ENCODE results near the gene SPAG7.

Gene SPAG7

DNA sequence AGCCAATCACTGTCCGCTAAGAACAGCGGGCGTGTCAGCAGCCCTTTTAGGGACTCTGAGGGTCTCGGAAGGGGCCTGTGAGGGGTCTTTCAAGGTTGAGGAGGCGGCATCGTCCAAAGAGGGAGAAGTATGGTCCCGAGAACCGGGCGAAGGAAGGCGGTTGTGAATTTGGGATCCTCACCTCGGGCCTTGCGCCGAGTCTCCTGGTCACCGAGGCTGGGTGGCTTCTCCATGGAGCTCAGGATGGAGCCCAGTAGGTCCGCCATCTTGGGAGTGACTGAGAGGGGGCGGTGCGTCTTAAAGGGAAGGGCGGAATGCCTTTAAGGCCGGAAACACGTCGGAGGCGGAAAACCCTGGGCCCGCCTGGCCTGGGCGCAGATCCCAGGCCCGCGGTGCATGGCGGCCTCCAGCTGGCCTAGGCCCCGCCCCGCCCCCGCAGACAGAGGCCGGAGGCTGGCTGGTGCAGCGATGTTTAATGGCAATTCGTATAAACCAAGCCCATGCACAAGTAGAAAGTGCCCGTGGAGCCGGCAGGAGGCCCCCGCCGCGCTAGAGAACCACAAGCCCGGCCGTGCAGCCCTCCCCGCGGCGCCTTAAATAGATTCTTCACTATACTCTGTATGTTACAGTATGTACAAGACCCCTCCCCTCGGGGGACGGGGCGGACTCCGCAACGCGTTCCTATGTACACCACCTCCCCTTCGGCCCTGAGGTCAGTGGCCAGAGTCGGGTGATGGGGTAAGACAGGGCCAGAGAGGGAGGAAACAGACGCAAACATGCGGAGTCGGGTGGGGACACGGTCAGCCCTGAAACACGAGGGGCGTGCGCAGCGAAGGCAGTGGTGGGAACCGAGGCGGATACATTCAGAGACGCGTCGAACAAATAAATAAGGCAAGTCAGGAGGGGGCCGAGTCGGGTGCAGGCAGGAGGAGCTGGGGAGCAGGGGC is at the start of gene SPAG7 (continued):
- TF ChIP-seq, protein P1, sequence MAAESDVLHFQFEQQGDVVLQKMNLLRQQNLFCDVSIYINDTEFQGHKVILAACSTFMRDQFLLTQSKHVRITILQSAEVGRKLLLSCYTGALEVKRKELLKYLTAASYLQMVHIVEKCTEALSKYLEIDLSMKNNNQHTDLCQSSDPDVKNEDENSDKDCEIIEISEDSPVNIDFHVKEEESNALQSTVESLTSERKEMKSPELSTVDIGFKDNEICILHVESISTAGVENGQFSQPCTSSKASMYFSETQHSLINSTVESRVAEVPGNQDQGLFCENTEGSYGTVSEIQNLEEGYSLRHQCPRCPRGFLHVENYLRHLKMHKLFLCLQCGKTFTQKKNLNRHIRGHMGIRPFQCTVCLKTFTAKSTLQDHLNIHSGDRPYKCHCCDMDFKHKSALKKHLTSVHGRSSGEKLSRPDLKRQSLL (tag by site-specific recombination; IDR thresholded peaks at IDR 0.05), result no peak
- TF ChIP-seq, protein P2, sequence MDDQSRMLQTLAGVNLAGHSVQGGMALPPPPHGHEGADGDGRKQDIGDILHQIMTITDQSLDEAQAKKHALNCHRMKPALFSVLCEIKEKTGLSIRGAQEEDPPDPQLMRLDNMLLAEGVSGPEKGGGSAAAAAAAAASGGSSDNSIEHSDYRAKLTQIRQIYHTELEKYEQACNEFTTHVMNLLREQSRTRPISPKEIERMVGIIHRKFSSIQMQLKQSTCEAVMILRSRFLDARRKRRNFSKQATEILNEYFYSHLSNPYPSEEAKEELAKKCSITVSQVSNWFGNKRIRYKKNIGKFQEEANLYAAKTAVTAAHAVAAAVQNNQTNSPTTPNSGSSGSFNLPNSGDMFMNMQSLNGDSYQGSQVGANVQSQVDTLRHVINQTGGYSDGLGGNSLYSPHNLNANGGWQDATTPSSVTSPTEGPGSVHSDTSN (CRISPR knock-in tag; IDR thresholded peaks at IDR 0.05), result no peak
- TF ChIP-seq KLF8 (tag by site-specific recombination; IDR thresholded peaks at IDR 0.05), result peak; percentile 90
- TF ChIP-seq ZNF747 (tag by site-specific recombination; IDR thresholded peaks at IDR 0.05), result no peak
- no peak for TF ChIP-seq TCF7L2 (IDR thresholded peaks at IDR 0.05; ENCODE audit: borderline replicate concordance, low read depth, low read length)
- TF ChIP-seq ZFP41 (tag by site-specific recombination; IDR thresholded peaks at IDR 0.05; ENCODE audit: borderline replicate concordance), result no peak
- peak; percentile 42; the same call in 1 of the 2 replicates for TF ChIP-seq ZEB2 (tag by site-specific recombination; IDR thresholded peaks at IDR 0.05)

DNA sequence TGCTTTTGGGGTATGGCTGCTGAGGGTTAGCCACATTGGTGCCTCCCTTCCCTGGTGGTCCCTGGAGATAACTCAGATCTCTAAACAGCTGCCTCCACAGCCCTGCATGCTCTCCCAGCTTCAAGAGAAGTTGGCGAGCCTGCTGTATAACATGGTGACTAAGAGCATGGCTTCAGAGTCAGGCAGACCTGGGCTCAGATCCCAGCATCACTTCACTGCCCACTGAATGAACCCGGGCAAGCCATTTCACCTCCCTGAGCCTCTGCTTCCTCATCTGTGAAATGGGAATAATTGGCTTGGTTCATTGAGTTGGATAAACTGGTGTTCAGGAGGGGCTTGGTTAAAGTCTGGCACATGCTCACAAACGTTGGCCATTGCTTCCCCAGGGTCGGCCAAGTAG is 46.7 kb upstream of the SPAG7 start:
- H3K4me1 ChIP-seq (ENCODE audit: control insufficient read depth, insufficient read depth, low read length), result no peaks in the 10 kb centered on the region
- ChIA-PET POLR2A (interaction anchor here (0.6 kb wide), 1 partner anchor 68 kb away, joined by 3 read pairs; no protein-coding TSS in a partner anchor), CTCF (interaction anchor here (0.6 kb wide), 1 partner anchor 177 kb away, joined by 3 read pairs; the partner anchor contains the start of gene ZNF594)
- H3K4me3 ChIP-seq (ENCODE audit: low read depth, low read length), result no peak overlapping the region
- H3K36me3 ChIP-seq (ENCODE audit: control insufficient read depth in 2 of 2, insufficient read depth in 1 of 2, low read length in 2 of 2), result peaks cover 26 to 77% of the 10 kb centered on the region in 2 experiments
- H3K27ac ChIP-seq (ENCODE audit: extremely low read depth, low read depth, low read length), result no peak overlapping the region
- TF ChIP-seq ZNF24 (tag by site-specific recombination; IDR thresholded peaks at IDR 0.05), result no peak
- TF ChIP-seq, protein P3, sequence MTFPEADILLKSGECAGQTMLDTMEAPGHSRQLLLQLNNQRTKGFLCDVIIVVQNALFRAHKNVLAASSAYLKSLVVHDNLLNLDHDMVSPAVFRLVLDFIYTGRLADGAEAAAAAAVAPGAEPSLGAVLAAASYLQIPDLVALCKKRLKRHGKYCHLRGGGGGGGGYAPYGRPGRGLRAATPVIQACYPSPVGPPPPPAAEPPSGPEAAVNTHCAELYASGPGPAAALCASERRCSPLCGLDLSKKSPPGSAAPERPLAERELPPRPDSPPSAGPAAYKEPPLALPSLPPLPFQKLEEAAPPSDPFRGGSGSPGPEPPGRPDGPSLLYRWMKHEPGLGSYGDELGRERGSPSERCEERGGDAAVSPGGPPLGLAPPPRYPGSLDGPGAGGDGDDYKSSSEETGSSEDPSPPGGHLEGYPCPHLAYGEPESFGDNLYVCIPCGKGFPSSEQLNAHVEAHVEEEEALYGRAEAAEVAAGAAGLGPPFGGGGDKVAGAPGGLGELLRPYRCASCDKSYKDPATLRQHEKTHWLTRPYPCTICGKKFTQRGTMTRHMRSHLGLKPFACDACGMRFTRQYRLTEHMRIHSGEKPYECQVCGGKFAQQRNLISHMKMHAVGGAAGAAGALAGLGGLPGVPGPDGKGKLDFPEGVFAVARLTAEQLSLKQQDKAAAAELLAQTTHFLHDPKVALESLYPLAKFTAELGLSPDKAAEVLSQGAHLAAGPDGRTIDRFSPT (tag by site-specific recombination; IDR thresholded peaks at IDR 0.05), result no peak
- TF ChIP-seq TCF7L2 (IDR thresholded peaks at IDR 0.05; ENCODE audit: borderline replicate concordance, low read depth, low read length), result no peak
- no peak for TF ChIP-seq ZNF677 (tag by site-specific recombination; IDR thresholded peaks at IDR 0.05)
- no peak for TF ChIP-seq ZBTB21 (tag by site-specific recombination; IDR thresholded peaks at IDR 0.05)
- TF ChIP-seq ZSCAN30 (tag by site-specific recombination; IDR thresholded peaks at IDR 0.05), result no peak
- TF ChIP-seq, protein P4, sequence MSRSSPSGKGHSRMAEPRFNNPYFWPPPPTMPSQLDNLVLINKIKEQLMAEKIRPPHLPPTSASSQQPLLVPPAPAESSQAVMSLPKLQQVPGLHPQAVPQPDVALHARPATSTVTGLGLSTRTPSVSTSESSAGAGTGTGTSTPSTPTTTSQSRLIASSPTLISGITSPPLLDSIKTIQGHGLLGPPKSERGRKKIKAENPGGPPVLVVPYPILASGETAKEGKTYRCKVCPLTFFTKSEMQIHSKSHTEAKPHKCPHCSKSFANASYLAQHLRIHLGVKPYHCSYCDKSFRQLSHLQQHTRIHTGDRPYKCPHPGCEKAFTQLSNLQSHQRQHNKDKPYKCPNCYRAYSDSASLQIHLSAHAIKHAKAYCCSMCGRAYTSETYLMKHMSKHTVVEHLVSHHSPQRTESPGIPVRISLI (tag by site-specific recombination; IDR thresholded peaks at IDR 0.05), result no peak
- no peak for TF ChIP-seq ZNF701 (tag by site-specific recombination; IDR thresholded peaks at IDR 0.05)
- TF ChIP-seq ZNF621 (tag by site-specific recombination; IDR thresholded peaks at IDR 0.05), result no peak
- TF ChIP-seq, protein P5, sequence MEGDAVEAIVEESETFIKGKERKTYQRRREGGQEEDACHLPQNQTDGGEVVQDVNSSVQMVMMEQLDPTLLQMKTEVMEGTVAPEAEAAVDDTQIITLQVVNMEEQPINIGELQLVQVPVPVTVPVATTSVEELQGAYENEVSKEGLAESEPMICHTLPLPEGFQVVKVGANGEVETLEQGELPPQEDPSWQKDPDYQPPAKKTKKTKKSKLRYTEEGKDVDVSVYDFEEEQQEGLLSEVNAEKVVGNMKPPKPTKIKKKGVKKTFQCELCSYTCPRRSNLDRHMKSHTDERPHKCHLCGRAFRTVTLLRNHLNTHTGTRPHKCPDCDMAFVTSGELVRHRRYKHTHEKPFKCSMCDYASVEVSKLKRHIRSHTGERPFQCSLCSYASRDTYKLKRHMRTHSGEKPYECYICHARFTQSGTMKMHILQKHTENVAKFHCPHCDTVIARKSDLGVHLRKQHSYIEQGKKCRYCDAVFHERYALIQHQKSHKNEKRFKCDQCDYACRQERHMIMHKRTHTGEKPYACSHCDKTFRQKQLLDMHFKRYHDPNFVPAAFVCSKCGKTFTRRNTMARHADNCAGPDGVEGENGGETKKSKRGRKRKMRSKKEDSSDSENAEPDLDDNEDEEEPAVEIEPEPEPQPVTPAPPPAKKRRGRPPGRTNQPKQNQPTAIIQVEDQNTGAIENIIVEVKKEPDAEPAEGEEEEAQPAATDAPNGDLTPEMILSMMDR (tag by site-specific recombination; IDR thresholded peaks at IDR 0.05), result no peak
- no peak for TF ChIP-seq ZNF777 (tag by site-specific recombination; IDR thresholded peaks at IDR 0.05; ENCODE audit: borderline replicate concordance)
- no peak for TF ChIP-seq ZNF521 (tag by site-specific recombination; IDR thresholded peaks at IDR 0.05)
- no peak for TF ChIP-seq MEIS1 (CRISPR knock-in tag; IDR thresholded peaks at IDR 0.05; ENCODE audit: borderline replicate concordance)
- TF ChIP-seq, protein P6, sequence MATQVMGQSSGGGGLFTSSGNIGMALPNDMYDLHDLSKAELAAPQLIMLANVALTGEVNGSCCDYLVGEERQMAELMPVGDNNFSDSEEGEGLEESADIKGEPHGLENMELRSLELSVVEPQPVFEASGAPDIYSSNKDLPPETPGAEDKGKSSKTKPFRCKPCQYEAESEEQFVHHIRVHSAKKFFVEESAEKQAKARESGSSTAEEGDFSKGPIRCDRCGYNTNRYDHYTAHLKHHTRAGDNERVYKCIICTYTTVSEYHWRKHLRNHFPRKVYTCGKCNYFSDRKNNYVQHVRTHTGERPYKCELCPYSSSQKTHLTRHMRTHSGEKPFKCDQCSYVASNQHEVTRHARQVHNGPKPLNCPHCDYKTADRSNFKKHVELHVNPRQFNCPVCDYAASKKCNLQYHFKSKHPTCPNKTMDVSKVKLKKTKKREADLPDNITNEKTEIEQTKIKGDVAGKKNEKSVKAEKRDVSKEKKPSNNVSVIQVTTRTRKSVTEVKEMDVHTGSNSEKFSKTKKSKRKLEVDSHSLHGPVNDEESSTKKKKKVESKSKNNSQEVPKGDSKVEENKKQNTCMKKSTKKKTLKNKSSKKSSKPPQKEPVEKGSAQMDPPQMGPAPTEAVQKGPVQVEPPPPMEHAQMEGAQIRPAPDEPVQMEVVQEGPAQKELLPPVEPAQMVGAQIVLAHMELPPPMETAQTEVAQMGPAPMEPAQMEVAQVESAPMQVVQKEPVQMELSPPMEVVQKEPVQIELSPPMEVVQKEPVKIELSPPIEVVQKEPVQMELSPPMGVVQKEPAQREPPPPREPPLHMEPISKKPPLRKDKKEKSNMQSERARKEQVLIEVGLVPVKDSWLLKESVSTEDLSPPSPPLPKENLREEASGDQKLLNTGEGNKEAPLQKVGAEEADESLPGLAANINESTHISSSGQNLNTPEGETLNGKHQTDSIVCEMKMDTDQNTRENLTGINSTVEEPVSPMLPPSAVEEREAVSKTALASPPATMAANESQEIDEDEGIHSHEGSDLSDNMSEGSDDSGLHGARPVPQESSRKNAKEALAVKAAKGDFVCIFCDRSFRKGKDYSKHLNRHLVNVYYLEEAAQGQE (tag by site-specific recombination; IDR thresholded peaks at IDR 0.05), result no peak
- H3K9me3 ChIP-seq (ENCODE audit: control insufficient read depth, insufficient read depth, low read depth, low read length), result no peaks in the 10 kb centered on the region
